Measurements from ENCODE around the gene NR6A1.

Gene NR6A1

DNA sequence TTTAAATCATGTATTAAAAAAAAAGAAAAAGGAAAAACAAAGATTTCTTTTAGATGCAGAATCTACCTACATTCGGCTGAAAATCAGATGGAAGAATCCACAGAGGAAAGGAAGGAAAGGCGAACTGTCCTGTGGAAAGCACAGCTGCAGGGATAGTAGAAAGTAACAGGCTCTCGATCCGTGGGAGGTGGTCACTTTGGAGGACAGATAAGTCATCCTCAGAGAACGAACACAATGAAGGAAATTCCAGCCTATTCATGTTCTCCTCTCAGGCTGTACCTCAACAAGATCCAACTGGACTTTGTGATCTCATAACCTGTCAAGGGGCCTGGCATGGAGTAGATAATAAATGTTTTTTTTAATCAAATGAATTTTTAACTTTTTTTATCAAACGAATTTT, 72.8 kb downstream of the NR6A1 start:
- Mint-ChIP-seq H3K4me3 (no peak overlapping the region), H3K4me1 (ENCODE audit: low read depth) (no peaks in the 10 kb centered on the region), H3K27me3 (ENCODE audit: low read depth) (no peaks in the 10 kb centered on the region), H3K36me3 (ENCODE audit: low read depth) (no peaks in the 10 kb centered on the region), H3K27ac (no peak overlapping the region), H3K9me3 (no peaks in the 10 kb centered on the region)
- DNase-seq (ENCODE audit: low spot score) = no peak

DNA sequence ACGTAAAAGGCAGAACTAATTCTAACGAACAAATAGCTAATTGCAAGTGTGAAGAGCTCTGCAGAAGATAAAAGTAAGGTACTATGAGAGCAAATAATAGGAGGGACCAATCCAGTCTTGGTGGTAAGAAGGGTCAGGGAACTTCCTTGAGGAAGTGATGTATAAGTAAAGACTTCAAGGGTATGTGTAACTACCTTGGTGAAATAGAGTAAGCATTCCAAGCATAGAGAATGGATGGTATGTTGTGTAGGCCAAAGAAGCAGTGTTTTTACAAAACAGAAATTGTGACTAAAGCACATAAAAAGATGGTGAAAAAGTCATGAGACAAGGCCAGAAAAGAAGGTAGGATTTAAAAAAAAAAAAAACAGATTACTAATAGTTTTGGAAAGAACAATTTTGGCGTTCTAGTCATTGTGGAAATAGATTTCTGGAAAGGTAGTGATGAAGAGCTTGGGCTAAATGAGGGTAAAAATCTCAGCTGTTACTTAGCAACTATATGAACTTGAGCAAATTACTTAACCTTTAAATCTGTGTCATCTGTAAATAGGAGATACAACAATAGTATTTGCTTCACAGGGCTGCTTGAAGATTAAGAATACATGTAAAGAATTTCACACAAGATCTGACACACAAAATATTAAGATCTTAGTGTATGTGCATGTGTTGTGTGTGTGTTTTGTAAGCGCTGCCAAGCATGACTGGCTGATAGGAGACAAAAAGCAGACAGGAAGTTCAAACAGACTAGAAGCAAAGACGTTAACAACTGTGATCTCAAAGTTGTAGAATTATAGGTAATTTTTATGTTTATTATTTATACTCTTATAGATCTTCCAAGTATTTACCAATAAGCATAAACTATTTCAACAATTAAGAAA, 73.5 kb downstream of the NR6A1 start:
- Mint-ChIP-seq H3K27ac (no peak overlapping the region), H3K36me3 (ENCODE audit: low read depth) (no peaks in the 10 kb centered on the region), H3K4me3 (no peak overlapping the region), H3K27me3 (ENCODE audit: low read depth) (no peaks in the 10 kb centered on the region), H3K4me1 (ENCODE audit: low read depth) (no peaks in the 10 kb centered on the region), H3K9me3 (no peaks in the 10 kb centered on the region)
- DNase-seq (ENCODE audit: low spot score) = no peak

DNA sequence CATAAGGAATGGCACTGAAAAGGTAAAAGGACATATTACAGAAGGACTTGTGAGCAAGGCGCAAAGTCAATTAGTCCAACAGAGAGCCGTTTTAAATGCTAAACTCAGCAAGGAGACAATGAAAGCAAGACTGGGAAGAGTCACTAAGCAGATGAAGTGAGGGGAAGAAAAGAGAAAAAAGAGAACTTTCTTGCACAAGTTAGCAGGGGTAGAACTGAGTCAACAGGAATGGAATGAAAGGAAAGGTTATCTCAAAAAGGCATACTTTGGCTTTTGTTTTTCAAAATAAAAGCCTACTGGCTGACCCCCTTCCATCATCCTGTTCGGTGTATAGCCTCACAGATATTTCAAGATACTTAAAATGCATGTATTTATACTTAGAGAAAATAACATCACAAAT, 75.0 kb downstream of the NR6A1 start:
- Mint-ChIP-seq H3K9me3 (no peaks in the 10 kb centered on the region), H3K27ac (no peak overlapping the region), H3K4me1 (ENCODE audit: low read depth) (no peaks in the 10 kb centered on the region), H3K4me3 (no peak overlapping the region), H3K36me3 (ENCODE audit: low read depth) (no peaks in the 10 kb centered on the region), H3K27me3 (ENCODE audit: low read depth) (no peaks in the 10 kb centered on the region)
- DNase-seq (ENCODE audit: low spot score) = no peak

DNA sequence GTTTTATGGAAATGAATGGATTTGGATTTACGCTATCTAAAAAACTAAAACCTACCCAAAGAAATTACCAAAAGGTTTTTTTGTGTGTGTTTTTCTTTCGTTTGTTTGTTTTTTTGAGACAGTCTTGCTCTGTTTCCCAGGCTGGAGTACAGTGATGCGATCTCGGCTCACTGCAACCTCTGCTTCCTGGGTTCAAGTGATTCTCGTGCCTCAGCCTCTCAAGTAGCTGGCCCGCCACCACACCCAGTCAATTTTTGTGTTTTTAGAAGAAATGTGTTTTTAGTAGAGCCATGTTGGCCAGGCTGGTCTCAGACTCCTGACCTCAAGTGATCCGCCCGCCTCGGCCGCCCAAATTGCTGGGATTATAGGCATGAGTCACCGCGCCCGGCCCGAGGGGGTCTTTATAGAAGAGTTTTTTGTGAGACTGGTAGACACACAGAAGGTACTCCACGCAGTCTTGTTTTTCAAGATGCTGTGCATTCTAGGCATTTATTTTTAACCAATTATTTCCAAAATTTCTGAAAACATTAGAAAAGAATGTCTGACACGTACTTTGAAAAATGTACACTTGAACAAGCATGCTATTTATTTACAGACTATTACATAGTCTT, 75.7 kb downstream of the NR6A1 start:
- DNase-seq (ENCODE audit: low spot score) = no peak
- no peak overlapping the region for H3K27ac Mint-ChIP-seq
- no peaks in the 10 kb centered on the region for H3K4me1 Mint-ChIP-seq (ENCODE audit: low read depth)
- H3K36me3 Mint-ChIP-seq (ENCODE audit: low read depth) = no peaks in the 10 kb centered on the region
- H3K4me3 Mint-ChIP-seq = no peak overlapping the region
- no peaks in the 10 kb centered on the region for H3K27me3 Mint-ChIP-seq (ENCODE audit: low read depth)
- H3K9me3 Mint-ChIP-seq = no peaks in the 10 kb centered on the region

DNA sequence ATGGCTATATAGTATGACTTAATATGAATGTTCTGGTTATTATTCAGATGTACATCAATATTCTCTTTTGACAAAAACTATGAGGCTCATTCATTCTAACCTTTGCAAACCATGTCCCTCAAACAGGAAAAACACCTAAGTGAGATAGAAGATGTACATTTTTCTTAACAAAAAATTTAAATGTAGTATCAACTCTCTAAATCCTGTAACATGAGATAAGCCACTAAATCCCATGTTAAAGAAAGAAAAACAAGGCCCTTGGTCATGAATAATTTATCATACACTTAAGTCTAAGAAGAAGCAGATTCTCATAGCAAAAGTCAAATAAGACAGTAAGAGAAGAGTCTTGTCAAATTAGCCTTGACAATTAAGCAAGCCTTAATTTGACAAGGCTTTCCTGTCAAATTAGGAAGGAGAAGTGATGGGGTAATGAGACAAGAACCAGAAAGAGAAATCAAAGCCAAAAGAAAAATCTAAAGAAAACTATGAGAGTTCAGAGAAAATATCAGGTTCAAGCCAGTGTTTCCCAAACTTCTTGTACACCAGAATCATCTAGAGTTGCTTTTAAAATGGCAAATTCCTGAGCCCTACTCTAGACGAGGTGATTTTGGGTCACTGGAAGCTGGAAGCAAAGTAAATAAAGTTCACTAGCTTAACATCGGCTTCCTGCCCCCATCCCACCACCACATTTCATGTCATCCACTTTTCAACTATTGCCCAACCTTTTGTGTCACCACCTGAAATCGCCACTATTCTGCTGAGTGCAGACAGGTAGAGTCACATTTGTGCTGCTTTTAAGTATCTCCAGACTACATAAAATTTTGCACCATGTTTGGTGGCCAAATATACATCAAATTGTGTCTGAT, 76.5 kb downstream of the NR6A1 start:
- H3K36me3 Mint-ChIP-seq (ENCODE audit: low read depth) = no peaks in the 10 kb centered on the region
- H3K4me3 Mint-ChIP-seq = no peak overlapping the region
- H3K27ac Mint-ChIP-seq = no peak overlapping the region
- no peaks in the 10 kb centered on the region for H3K4me1 Mint-ChIP-seq (ENCODE audit: low read depth)
- DNase-seq (ENCODE audit: low spot score) = no peak
- H3K9me3 Mint-ChIP-seq = no peaks in the 10 kb centered on the region
- no peaks in the 10 kb centered on the region for H3K27me3 Mint-ChIP-seq (ENCODE audit: low read depth)

DNA sequence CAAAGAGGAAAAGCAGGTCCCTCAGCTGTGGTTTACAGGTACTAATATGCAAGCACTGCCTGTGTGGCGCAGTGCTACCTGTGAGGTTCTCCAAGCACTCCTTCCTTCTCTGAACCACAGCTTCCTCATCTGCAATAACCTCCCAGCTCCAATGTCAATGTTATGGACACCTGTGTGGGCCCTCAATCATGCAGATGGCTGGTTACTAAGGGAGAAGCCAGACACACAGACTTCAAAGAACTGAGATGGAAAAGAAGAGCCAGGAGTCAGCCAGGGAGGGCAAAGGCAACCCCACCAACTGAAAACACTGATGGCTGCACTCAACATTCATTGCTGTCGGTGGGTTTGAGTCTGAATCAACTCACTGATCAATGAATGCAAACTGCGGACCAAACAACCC, 77.7 kb downstream of the NR6A1 start:
- DNase-seq (ENCODE audit: low spot score) = no peak
- H3K4me3 Mint-ChIP-seq = no peak overlapping the region
- H3K27ac Mint-ChIP-seq = no peak overlapping the region
- no peaks in the 10 kb centered on the region for H3K27me3 Mint-ChIP-seq (ENCODE audit: low read depth)
- H3K4me1 Mint-ChIP-seq (ENCODE audit: low read depth) = no peaks in the 10 kb centered on the region
- H3K9me3 Mint-ChIP-seq = no peaks in the 10 kb centered on the region
- H3K36me3 Mint-ChIP-seq (ENCODE audit: low read depth) = no peaks in the 10 kb centered on the region

DNA sequence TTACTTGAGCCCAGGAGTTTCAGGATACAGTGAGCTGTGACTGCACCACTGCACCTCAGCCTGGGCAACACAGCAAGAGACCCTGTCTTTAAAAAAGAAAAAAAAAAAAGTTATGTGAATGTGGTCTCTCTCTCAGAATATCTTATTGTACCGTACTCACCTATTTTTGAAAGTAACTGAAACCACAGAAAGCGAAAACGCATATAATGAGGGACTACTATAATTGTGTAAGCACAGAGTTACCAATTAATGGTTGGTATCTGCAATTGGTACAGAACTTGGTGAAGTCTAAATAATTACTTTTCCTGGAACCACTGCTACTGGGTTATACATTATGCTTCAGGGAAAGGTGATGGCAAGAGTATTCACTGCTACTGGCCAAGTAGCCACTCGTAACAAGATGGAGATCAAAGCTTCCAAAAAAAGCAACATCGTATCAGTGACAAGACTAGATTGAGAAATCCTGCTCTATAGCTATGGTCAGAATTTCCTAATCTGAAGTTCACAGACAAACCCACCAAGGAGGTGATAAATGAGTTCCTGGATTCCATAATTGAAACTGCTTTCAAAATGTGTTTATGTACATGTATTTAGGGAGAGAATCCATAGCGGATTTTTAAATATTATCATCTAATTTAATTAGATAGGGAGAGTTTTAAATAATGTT, 82.7 kb downstream of the NR6A1 start:
- Mint-ChIP-seq H3K36me3 (ENCODE audit: low read depth) (no peaks in the 10 kb centered on the region), H3K9me3 (no peaks in the 10 kb centered on the region), H3K4me1 (ENCODE audit: low read depth) (no peaks in the 10 kb centered on the region), H3K4me3 (no peak overlapping the region), H3K27ac (no peak overlapping the region), H3K27me3 (ENCODE audit: low read depth) (no peaks in the 10 kb centered on the region)
- DNase-seq (ENCODE audit: low spot score) = no peak

DNA sequence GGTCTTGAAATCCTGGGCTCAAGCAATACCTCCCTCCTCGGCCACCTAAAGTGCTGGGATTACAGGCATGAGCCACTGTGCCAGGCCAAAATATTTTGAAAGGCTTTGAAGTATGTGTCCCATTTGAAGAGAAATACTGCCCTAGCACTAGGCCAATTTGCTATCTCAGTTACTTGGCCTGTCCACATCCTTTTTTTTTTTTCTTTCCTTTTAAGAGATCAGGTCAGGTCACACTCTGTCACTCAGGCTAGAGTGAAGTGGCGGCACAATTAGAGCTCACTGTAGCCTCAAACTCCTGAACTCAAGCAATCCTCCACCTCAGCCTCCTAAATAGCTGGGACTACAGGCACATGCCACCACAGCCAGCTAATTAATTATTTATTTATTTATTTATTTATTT, 84.2 kb downstream of the NR6A1 start:
- no peaks in the 10 kb centered on the region for H3K4me1 Mint-ChIP-seq (ENCODE audit: low read depth)

DNA sequence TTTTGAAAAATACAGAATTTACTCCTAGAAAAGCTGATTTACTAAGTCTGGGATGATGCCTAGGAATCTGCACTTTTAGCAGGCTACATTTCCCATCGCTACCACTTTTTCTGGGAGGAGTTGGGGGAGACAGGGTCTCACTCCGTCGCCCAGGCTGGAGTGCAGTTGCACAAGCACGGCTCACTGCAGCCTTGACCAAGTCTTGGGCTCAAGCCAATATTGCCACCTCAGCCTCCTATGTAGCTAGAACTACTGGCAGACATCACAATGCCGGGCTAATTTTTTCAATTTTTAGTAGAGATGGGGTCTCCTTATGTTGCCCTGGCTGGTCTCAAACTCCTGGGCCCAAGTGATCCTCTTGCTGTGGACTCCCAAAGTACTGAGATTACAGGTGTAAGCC, 85.9 kb downstream of the NR6A1 start:
- Mint-ChIP-seq H3K36me3 (ENCODE audit: low read depth) (no peaks in the 10 kb centered on the region), H3K4me3 (no peak overlapping the region), H3K27ac (no peak overlapping the region), H3K27me3 (ENCODE audit: low read depth) (peaks cover 4% of the 10 kb centered on the region), H3K9me3 (no peaks in the 10 kb centered on the region), H3K4me1 (ENCODE audit: low read depth) (no peaks in the 10 kb centered on the region)
- DNase-seq (ENCODE audit: low spot score) = no peak

More for the DNA sequence above, 84.2 kb downstream of the NR6A1 start:
- no peak overlapping the region for H3K27ac Mint-ChIP-seq
- H3K4me3 Mint-ChIP-seq = no peak overlapping the region
- no peaks in the 10 kb centered on the region for H3K36me3 Mint-ChIP-seq (ENCODE audit: low read depth)
- peaks cover 4% of the 10 kb centered on the region for H3K27me3 Mint-ChIP-seq (ENCODE audit: low read depth)
- DNase-seq (ENCODE audit: low spot score) = no peak
- H3K9me3 Mint-ChIP-seq = no peaks in the 10 kb centered on the region

DNA sequence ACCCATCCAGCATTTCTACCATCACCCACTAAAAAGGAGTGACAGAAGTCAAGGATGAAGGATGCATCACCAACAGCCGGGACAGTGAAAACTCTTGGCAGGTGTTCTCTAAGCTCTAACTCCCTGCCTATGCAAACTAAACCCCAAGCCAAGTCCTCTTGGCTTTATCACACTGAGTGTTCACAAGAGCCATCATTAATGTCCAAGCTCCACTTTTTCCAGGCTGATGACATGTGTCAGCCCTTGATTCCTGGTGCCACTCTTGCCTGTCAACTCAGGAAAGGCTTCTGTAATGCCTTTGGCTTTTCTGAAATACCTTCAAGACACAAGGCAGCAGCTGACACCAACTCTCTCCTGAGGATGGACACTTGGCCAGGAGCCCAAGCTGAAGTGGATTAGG, 86.9 kb downstream of the NR6A1 start:
- Mint-ChIP-seq H3K36me3 (ENCODE audit: low read depth) (no peaks in the 10 kb centered on the region), H3K4me3 (no peak overlapping the region), H3K27me3 (ENCODE audit: low read depth) (peaks cover 4% of the 10 kb centered on the region), H3K4me1 (ENCODE audit: low read depth) (no peaks in the 10 kb centered on the region), H3K27ac (no peak overlapping the region), H3K9me3 (no peaks in the 10 kb centered on the region)
- DNase-seq (ENCODE audit: low spot score) = no peak

DNA sequence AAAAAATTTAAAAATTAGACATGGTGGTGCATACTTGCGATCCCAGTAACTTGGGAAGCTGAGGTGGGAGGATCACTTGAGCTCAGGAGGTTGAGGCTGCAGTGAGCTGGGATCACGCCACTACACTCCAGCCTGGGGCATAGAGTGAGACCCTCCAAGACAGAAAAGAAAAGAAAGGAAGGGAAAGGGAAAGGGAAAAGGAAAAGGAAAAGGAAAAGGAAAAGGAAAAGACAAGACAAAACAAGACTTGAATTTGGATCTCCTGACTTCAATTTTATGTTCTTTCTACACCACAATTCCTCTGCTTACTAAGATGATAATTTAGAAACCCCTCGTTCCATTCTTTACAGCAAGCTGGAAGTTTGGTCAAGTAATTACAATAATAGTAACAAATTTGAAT, 88.1 kb downstream of the NR6A1 start:
- DNase-seq (ENCODE audit: low spot score) = no peak
- no peak overlapping the region for H3K27ac Mint-ChIP-seq
- peaks cover 4% of the 10 kb centered on the region for H3K27me3 Mint-ChIP-seq (ENCODE audit: low read depth)
- no peak overlapping the region for H3K4me3 Mint-ChIP-seq
- H3K9me3 Mint-ChIP-seq = no peaks in the 10 kb centered on the region
- H3K4me1 Mint-ChIP-seq (ENCODE audit: low read depth) = no peaks in the 10 kb centered on the region
- no peaks in the 10 kb centered on the region for H3K36me3 Mint-ChIP-seq (ENCODE audit: low read depth)

DNA sequence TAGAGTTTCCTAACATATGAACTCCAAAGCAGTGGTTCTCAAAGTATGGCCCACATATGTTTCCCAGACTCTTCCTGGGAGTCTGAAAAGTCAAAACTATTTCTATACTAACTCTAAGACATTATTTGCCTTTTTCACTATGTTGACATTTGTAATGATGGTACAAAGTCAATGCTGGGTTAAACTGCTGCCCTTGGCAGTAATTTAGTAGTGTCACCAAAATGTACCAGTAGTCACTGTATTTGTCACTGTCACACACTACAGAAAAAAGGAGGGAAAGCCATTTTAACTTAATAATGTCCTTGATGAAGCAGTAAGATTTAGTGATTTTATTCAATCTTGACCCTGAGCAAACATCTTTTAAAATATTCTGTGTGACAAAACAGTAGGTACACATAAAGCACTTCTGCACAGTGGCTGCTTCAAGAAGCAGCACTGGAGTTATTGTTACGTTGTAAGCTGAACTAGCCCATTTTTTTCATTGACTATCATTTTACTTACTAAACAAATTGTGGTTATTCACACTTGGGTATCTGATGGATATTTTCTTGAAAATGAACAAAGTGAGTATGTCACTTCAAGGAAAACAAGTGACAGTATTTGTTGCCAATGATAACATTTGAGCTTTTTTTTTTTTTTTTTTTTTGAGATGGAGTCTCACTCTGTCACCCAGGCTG, 90.3 kb downstream of the NR6A1 start:
- no peak for DNase-seq (ENCODE audit: low spot score)
- Mint-ChIP-seq H3K27me3 (ENCODE audit: low read depth) (peaks cover 9% of the 10 kb centered on the region), H3K36me3 (ENCODE audit: low read depth) (no peaks in the 10 kb centered on the region), H3K4me1 (ENCODE audit: low read depth) (no peaks in the 10 kb centered on the region), H3K9me3 (no peaks in the 10 kb centered on the region), H3K4me3 (no peak overlapping the region), H3K27ac (no peak overlapping the region)

DNA sequence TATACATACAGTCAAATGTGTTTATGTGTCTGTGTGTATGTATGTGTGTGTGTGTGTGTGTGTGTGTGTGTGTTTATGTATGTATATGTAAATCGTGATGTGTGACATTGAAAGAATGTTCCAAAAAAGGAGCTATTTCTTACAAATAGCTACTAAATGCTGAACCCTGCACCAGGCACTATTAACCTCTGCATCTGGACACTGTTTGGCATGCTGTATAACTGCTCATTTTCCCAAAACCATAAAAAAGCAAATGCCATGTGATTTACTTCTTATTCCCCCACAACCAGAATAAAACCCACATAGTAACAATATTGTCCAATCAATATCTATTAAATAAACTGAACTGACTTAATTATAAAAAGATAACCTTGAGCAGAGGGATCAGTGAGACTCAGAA, 91.1 kb downstream of the NR6A1 start:
- Mint-ChIP-seq H3K27me3 (ENCODE audit: low read depth) (peaks cover 9% of the 10 kb centered on the region), H3K9me3 (no peaks in the 10 kb centered on the region), H3K4me3 (no peak overlapping the region), H3K4me1 (ENCODE audit: low read depth) (peaks cover under 1% of the 10 kb centered on the region), H3K36me3 (ENCODE audit: low read depth) (no peaks in the 10 kb centered on the region), H3K27ac (no peak overlapping the region)
- no peak for DNase-seq (ENCODE audit: low spot score)

Data from T-helper 2 cell treated with Interferon-gamma antibody and Interleukin-4, amounts not matched to agents 5 μg/mL and 100 μg/mL, for 36 hours (primary cell).